ENCODE measurements around the gene SIK3.
A peak's percentile ranks its signal among the peaks of the same experiment; 100 is the strongest.
"Not testable (repeated sequence)": the region's sequence is repeated elsewhere in the genome, so short reads cannot be mapped to it uniquely, and the experiment has no call there.

Gene SIK3

GRCh38 chr11:117042689-117043088 lies 55.5 kb downstream of the SIK3 start:
- no peak for DNase-seq

GRCh38 chr11:117039900-117040299 lies 58.3 kb downstream of the SIK3 start:
- no peak for DNase-seq

GRCh38 chr11:117039270-117039669 lies 59.0 kb downstream of the SIK3 start:
- no peak for DNase-seq

- DNase-seq = peak; percentile 48 to 56
These were observed 60.3 kb downstream of the SIK3 start for GRCh38 chr11:117037975-117038350.

- DNase-seq = peak in 1 of 2 experiments; percentile 22
These were observed 60.8 kb downstream of the SIK3 start for GRCh38 chr11:117037279-117037974.

- DNase-seq = no peak
These were observed 63.3 kb downstream of the SIK3 start for GRCh38 chr11:117034901-117035300.

GRCh38 chr11:117026593-117027330 lies 71.5 kb downstream of the SIK3 start:
- DNase-seq = peak in 1 of 2 experiments; percentile 53

GRCh38 chr11:117023707-117024106 lies 74.5 kb downstream of the SIK3 start:
- DNase-seq = not testable (repeated sequence)

- no peak for DNase-seq
These were observed 75.0 kb downstream of the SIK3 start for GRCh38 chr11:117023178-117023577.

GRCh38 chr11:117022526-117022925 lies 75.7 kb downstream of the SIK3 start:
- no peak for DNase-seq

GRCh38 chr11:117020869-117021564 lies 77.2 kb downstream of the SIK3 start:
- DNase-seq = peak in 1 of 2 experiments; percentile 45

GRCh38 chr11:117020287-117020686 lies 77.9 kb downstream of the SIK3 start:
- DNase-seq = peak in 1 of 2 experiments; percentile 63

GRCh38 chr11:117019871-117020270 lies 78.4 kb downstream of the SIK3 start:
- DNase-seq = no peak

- DNase-seq = no peak
These were observed 80.8 kb downstream of the SIK3 start for GRCh38 chr11:117017456-117017855.

- no peak for DNase-seq
These were observed 81.5 kb downstream of the SIK3 start for GRCh38 chr11:117016747-117017146.

GRCh38 chr11:117016246-117016645 lies 82.0 kb downstream of the SIK3 start:
- no peak for DNase-seq

- no peak for DNase-seq
These were observed 86.7 kb downstream of the SIK3 start for GRCh38 chr11:117011541-117011898.

- no peak for DNase-seq
These were observed 87.3 kb downstream of the SIK3 start for GRCh38 chr11:117010808-117011540.

GRCh38 chr11:117009905-117010605 lies 88.2 kb downstream of the SIK3 start:
- DNase-seq = no peak

GRCh38 chr11:117005758-117006157 lies 92.5 kb downstream of the SIK3 start:
- no peak for DNase-seq

- no peak for DNase-seq
These were observed 95.5 kb downstream of the SIK3 start for GRCh38 chr11:117002639-117003299.
